Measurements from ENCODE around the gene VAV3.

DNA sequence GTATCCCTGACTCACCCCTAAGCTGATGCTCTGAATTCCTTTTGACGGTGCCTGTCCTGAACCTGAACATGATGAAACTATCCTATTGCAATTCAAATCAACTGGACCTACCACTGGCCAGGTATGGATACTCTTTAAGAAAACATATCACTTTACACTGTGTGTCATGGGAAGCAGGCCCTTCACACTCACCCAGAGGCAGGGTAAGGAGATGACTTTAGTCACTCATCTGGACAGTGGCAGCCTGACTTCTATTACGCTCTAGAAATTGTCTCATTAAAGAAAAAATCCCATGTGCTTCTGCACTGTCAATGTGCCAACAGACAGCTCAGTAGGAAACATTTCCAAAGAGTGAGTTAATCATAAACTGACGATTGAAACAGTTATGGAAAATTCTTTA is 94.3 kb downstream of the VAV3 start:
- TF ChIP-seq, protein P1, sequence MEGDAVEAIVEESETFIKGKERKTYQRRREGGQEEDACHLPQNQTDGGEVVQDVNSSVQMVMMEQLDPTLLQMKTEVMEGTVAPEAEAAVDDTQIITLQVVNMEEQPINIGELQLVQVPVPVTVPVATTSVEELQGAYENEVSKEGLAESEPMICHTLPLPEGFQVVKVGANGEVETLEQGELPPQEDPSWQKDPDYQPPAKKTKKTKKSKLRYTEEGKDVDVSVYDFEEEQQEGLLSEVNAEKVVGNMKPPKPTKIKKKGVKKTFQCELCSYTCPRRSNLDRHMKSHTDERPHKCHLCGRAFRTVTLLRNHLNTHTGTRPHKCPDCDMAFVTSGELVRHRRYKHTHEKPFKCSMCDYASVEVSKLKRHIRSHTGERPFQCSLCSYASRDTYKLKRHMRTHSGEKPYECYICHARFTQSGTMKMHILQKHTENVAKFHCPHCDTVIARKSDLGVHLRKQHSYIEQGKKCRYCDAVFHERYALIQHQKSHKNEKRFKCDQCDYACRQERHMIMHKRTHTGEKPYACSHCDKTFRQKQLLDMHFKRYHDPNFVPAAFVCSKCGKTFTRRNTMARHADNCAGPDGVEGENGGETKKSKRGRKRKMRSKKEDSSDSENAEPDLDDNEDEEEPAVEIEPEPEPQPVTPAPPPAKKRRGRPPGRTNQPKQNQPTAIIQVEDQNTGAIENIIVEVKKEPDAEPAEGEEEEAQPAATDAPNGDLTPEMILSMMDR (IDR thresholded peaks at IDR 0.05 in 2 of 3, conservative IDR thresholded peaks at IDR 0.05 in 1 of 3; ENCODE audit: insufficient read depth in 2 of 3, low read depth in 1 of 3, low read length in 3 of 3): no peak
- TF ChIP-seq PTRF (tag; IDR thresholded peaks at IDR 0.05): no peak
- TF ChIP-seq, protein P2, sequence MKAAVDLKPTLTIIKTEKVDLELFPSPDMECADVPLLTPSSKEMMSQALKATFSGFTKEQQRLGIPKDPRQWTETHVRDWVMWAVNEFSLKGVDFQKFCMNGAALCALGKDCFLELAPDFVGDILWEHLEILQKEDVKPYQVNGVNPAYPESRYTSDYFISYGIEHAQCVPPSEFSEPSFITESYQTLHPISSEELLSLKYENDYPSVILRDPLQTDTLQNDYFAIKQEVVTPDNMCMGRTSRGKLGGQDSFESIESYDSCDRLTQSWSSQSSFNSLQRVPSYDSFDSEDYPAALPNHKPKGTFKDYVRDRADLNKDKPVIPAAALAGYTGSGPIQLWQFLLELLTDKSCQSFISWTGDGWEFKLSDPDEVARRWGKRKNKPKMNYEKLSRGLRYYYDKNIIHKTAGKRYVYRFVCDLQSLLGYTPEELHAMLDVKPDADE (conservative IDR thresholded peaks at IDR 0.05; ENCODE audit: control insufficient read depth, low read depth, low read length): no peak
- TF ChIP-seq, protein P3, sequence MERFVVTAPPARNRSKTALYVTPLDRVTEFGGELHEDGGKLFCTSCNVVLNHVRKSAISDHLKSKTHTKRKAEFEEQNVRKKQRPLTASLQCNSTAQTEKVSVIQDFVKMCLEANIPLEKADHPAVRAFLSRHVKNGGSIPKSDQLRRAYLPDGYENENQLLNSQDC (CRISPR knock-in tag; IDR thresholded peaks at IDR 0.05): no peak
- TF ChIP-seq, protein P4, sequence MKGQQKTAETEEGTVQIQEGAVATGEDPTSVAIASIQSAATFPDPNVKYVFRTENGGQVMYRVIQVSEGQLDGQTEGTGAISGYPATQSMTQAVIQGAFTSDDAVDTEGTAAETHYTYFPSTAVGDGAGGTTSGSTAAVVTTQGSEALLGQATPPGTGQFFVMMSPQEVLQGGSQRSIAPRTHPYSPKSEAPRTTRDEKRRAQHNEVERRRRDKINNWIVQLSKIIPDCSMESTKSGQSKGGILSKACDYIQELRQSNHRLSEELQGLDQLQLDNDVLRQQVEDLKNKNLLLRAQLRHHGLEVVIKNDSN (CRISPR knock-in tag; IDR thresholded peaks at IDR 0.05): no peak
- TF ChIP-seq PTTG1 (tag; IDR thresholded peaks at IDR 0.05; ENCODE audit: low read depth): no peak
- no peak for TF ChIP-seq POLR2A (conservative IDR thresholded peaks at IDR 0.05)
- TF ChIP-seq TOE1 (IDR thresholded peaks at IDR 0.05; ENCODE audit: borderline replicate concordance): no peak
- TF ChIP-seq TOE1 (CRISPR knock-in tag; IDR thresholded peaks at IDR 0.05; ENCODE audit: borderline replicate concordance, low read depth): no peak
- no peak for TF ChIP-seq MAFK (IDR thresholded peaks at IDR 0.05; ENCODE audit: low read length)
- no peak for TF ChIP-seq YY1 (IDR thresholded peaks at IDR 0.05; ENCODE audit: borderline replicate concordance in 1 of 3, control insufficient read depth in 1 of 3, extremely low read depth in 1 of 3, insufficient read depth in 3 of 3, insufficient read length in 1 of 3, insufficient replicate concordance in 2 of 3, low read depth in 1 of 3, low read length in 2 of 3)
- no peak for TF ChIP-seq MXI1 (IDR thresholded peaks at IDR 0.05; ENCODE audit: low read depth, low read length)
- TF ChIP-seq ZNF274 (IDR thresholded peaks at IDR 0.05; ENCODE audit: borderline replicate concordance, low read depth, low read length): no peak
